K562 (cell line): Measurements from ENCODE around the gene DPH5. TPM values are rescaled to one million over a fixed set of nuclear protein-coding genes. Genes with fewer than 3 reads are reported as not detected.

ENCODE experiments used
- ATAC-seq: fragments of 200-7000 bp; cut with Tn5 transposase; 3 replicates; pipeline ENCODE4 v1.9.1; 2020; ENCODE audit warnings: moderate library complexity
- BruUV-seq: library from RNA; stranded (reverse); fragments of 400-500 nt; replicated peaks from 2 replicates; lab custom pipeline; 2021; lab: Mats Ljungman, UMichigan
- CTCF ChIA-PET: fragments of 300-600 bp; formaldehyde crosslinking; extraction: SDS; loops from one replicate; lab custom pipeline; 2021; ENCODE audit warnings: low intra/inter-chr PET ratio; lab: Yijun Ruan, JAX
- POLR2A ChIA-PET: fragments of 300-600, 350-650 bp; sonication (Branson Sonifier 250); formaldehyde crosslinking; extraction: SDS; loops from one replicate; lab custom pipeline; 2021; ENCODE audit warnings: antibody characterized with exemption, inconsistent platforms; lab: Yijun Ruan, JAX
- DNase-seq, 4 experiments: peaks; one replicate each; pipeline versions ENCODE4 v3.0.0 to v3.0.0-alpha.2; 2011 to 2018; ENCODE audit warnings: low spot score in 3 of 4, mixed read lengths in 3 of 4; ENCODE audit errors: extremely low read depth in 1 of 4
- FAIRE-seq: peaks from 2 replicates; lab custom pipeline; 2011; peaks lifted over from hg19 to GRCh38; lab: Jason Lieb, UNC
- H2AFZ ChIP-seq: 2 replicates; pipeline ENCODE4 v1.6.0; 2011; ENCODE audit warnings: low read depth, low read length, control low read depth, inconsistent platforms
- H3K27ac ChIP-seq: fragments of 200-600 bp; 3 replicates; pipeline ENCODE4 v1.8.0; 2011; ENCODE audit warnings: low read depth, mild to moderate bottlenecking, control low read depth, inconsistent platforms, low read length, moderate library complexity, mixed read lengths; ENCODE audit errors: extremely low read depth
- H3K27me3 ChIP-seq, 2 experiments: fragments of 300-600 bp in 1 of 2; 2 replicates in 1 of 2; 3 replicates in 1 of 2; pipeline versions ENCODE4 v1.6.0 to v1.8.0; 2011; ENCODE audit warnings: inconsistent platforms in 2 of 2, low read length in 2 of 2, mild to moderate bottlenecking in 1 of 2, mixed read lengths in 1 of 2, moderate library complexity in 1 of 2; ENCODE audit not compliant: control insufficient read depth in 2 of 2, insufficient read depth in 2 of 2
- H3K36me3 ChIP-seq: fragments of 300-600 bp; 3 replicates; pipeline ENCODE4 v1.8.0; 2011; ENCODE audit warnings: mild to moderate bottlenecking, low read length, inconsistent platforms; ENCODE audit not compliant: control insufficient read depth, insufficient read depth
- H3K4me1 ChIP-seq, 2 experiments: fragments of 200-600 bp in 1 of 2; replicated peaks in 1 of 2; 2 replicates in 1 of 2; 3 replicates in 1 of 2; pipeline versions ENCODE4 v1.5.1 to v1.8.0; 2011; ENCODE audit warnings: inconsistent platforms in 2 of 2, low read length in 2 of 2, mild to moderate bottlenecking in 1 of 2, mixed read lengths in 1 of 2, moderate library complexity in 1 of 2; ENCODE audit not compliant: control insufficient read depth in 2 of 2, insufficient read depth in 2 of 2
- H3K4me2 ChIP-seq: 2 replicates; pipeline ENCODE4 v1.6.1; 2011; ENCODE audit warnings: low read length, control low read depth, inconsistent platforms, mixed read lengths; ENCODE audit not compliant: insufficient read depth
- H3K4me3 ChIP-seq: fragments of 200-600 bp; sonication (generic), shearing (Covaris generic); 2 replicates; pipeline ENCODE4 v1.5.1; 2016; ENCODE audit warnings: control low read depth, inconsistent platforms
- H3K79me2 ChIP-seq: fragments of 200-600 bp; 3 replicates; pipeline ENCODE4 v1.8.0; 2011; ENCODE audit warnings: low read length, inconsistent platforms; ENCODE audit not compliant: control insufficient read depth, insufficient read depth
- H3K9ac ChIP-seq, 2 experiments: 2 replicates each; pipeline versions ENCODE4 v1.6.0 to v1.6.1; 2011; ENCODE audit warnings: low read depth in 2 of 2, low read length in 2 of 2, control low read depth in 1 of 2, inconsistent platforms in 1 of 2, mild to moderate bottlenecking in 1 of 2, mixed read lengths in 1 of 2; ENCODE audit not compliant: insufficient read depth in 1 of 2
- H3K9me1 ChIP-seq: one replicate; pipeline ENCODE4 v1.6.0; 2011; ENCODE audit warnings: inconsistent platforms, mild to moderate bottlenecking, low read length, moderate library complexity; ENCODE audit not compliant: control insufficient read depth, insufficient read depth
- H3K9me3 ChIP-seq: replicated peaks from 2 replicates; pipeline ENCODE4 v1.5.1; 2011; ENCODE audit warnings: low read depth, low read length, inconsistent platforms; ENCODE audit not compliant: control insufficient read depth, insufficient read depth
- H4K20me1 ChIP-seq: replicated peaks from 2 replicates; pipeline ENCODE4 v1.6.1; 2011; ENCODE audit warnings: low read length, inconsistent platforms, mixed read lengths; ENCODE audit not compliant: control insufficient read depth, insufficient read depth
- AFF1 ChIP-seq, 2 experiments: fragments of 450-650 bp; IDR thresholded peaks; 2 replicates each; pipeline ENCODE4 v1.6.1; 2018; ENCODE audit warnings: mild to moderate bottlenecking in 2 of 2, low read depth in 1 of 2; ENCODE audit not compliant: partially characterized antibody in 2 of 2
- GABPB2 ChIP-seq: fragments of 250-450 bp; sonication (Bioruptor Pico); conservative IDR thresholded peaks from 2 replicates; pipeline ENCODE4 v1.5.1; 2021; ENCODE audit warnings: mild to moderate bottlenecking
- RFX1 ChIP-seq: fragments of 450-650 bp; IDR thresholded peaks from 2 replicates; pipeline ENCODE4 v1.6.1; 2016; ENCODE audit warnings: mild to moderate bottlenecking, moderate library complexity
- TOE1 ChIP-seq, 2 experiments: fragments of 450-650 bp in 1 of 2; sonication (generic) in 1 of 2; formaldehyde crosslinking in 1 of 2; IDR thresholded peaks; 2 replicates each; pipeline versions ENCODE4 v1.7.1 to v1.8.0; 2016 to 2022; ENCODE audit warnings: borderline replicate concordance in 2 of 2, mild to moderate bottlenecking in 2 of 2, antibody characterized with exemption in 1 of 2, inconsistent platforms in 1 of 2, low read depth in 1 of 2, missing genetic modification reagents in 1 of 2, moderate library complexity in 1 of 2
- TRIM28 ChIP-seq: fragments of 450-650 bp; IDR thresholded peaks from 2 replicates; pipeline ENCODE4 v1.6.1; 2017
- ZC3H11A ChIP-seq: IDR thresholded peaks from 2 replicates; pipeline ENCODE4 v1.6.1; 2012; ENCODE audit warnings: low read depth, low read length, improper control_type of control experiment
- ZNF384 ChIP-seq: IDR thresholded peaks from 2 replicates; pipeline ENCODE4 v1.6.1; 2012; ENCODE audit warnings: low read depth, low read length, improper control_type of control experiment
- WGBS: fragments of 100-300 bp; shearing (Covaris generic); methylation state at CpG from one replicate; pipeline ENCODE4 v1.1.6; 2016; ENCODE audit warnings: low coverage, mixed read lengths; ENCODE audit not compliant: insufficient coverage; ENCODE audit errors: missing lambda C conversion rate; 5-methylcytosine and 5-hydroxymethylcytosine counted together
- in situ Hi-C: fragments of 300-500 bp; cut with MboI; formaldehyde crosslinking; loops from 4 replicates; pipeline ENCODE4 v1.15.0; 2018; ENCODE audit warnings: inconsistent platforms, mixed read lengths
- intact Hi-C: fragments of 100-400 bp; cut with micrococcal nuclease; formaldehyde crosslinking; loops from 2 replicates; pipeline ENCODE4 v1.14.2; 2022
- polyA plus RNA-seq, 8 experiments: library from polyadenylated mRNA; depleted of rRNA in 4 of 8; stranded (reverse) in 5 of 8; unstranded in 3 of 8; fragments of >200 nt; fragmentation: Nextera tagmentation in 2 of 8; fragmentation: Illumina TruSeq in 1 of 8; extraction: Ambion mirVana in 2 of 8; extraction: Trizol in 1 of 8; gene quantifications; 2 replicates each; pipeline versions ENCODE4 v1.2.1 to v1.2.3, GENCODE V29; 2011 to 2014; ENCODE audit warnings: inconsistent platforms in 1 of 8, missing spikeins in 1 of 8
- total RNA-seq, 7 experiments: library from RNA; depleted of rRNA in 6 of 7; stranded (reverse); fragments of >200 nt in 6 of 7; fragmentation: Illumina TruSeq in 2 of 7; extraction: Trizol in 2 of 7; gene quantifications; 2 replicates each; pipeline versions ENCODE4 v1.2.1 to v1.2.3, GENCODE V29; 2011 to 2021; ENCODE audit warnings: low replicate concordance in 1 of 7

Gene DPH5
- total and polyA plus RNA-seq, 9 of the 15 experiments (the other 6 are each of a cell fraction or from before 2014, with no cell fraction given): 37.6 to 159 (median 89.7) TPM

GRCh38 chr1:100968621-100969020 lies 57.0 kb downstream of the DPH5 start (continued):
- TF ChIP-seq AFF1 (IDR thresholded peaks at IDR 0.05; ENCODE audit: low read depth in 1 of 2, partially characterized antibody in 2 of 2) (no peak), GABPB2 (CRISPR knock-in tag) (no peak), TRIM28 (no peak), TOE1 (IDR thresholded peaks at IDR 0.05; ENCODE audit: borderline replicate concordance) (no peak), TOE1 (CRISPR knock-in tag; IDR thresholded peaks at IDR 0.05; ENCODE audit: borderline replicate concordance, low read depth) (no peak)
- TF ChIP-seq, all 486 proteins: peak for 0

- no peaks in the 10 kb centered on the region for H3K27me3 ChIP-seq
- CTCF ChIA-PET: no interaction called here
- intact Hi-C loops (no loop called here), in situ Hi-C loops (no loop called here)
- TF ChIP-seq ZNF384: no peak
- no peak for TF ChIP-seq ZC3H11A
- TF ChIP-seq RFX1: peak; percentile 11; the same call in 1 of the 2 replicates
- H3K4me3 ChIP-seq: no peak overlapping the region
- POLR2A ChIA-PET: interaction anchor here (1.1 to 2.4 kb wide), 5 partner anchors 9 to 279 kb away, joined by 3 to 9 read pairs (median 4); no protein-coding TSS in a partner anchor
- H3K4me2 ChIP-seq: no peak overlapping the region
- H4K20me1 ChIP-seq: no peaks in the 10 kb centered on the region
- no peaks in the 10 kb centered on the region for H3K79me2 ChIP-seq
- no peak overlapping the region for H2AFZ ChIP-seq
- no TSS peak for BruUV-seq
- H3K9me3 ChIP-seq: no peaks in the 10 kb centered on the region
- WGBS: 77% methylated on average over 1 of the region's 1 CpG
- H3K9ac ChIP-seq: no peak overlapping the region
- ATAC-seq (no peak), DNase-seq (no peak), FAIRE-seq (no peak)
- H3K4me1 ChIP-seq: no peaks in the 10 kb centered on the region
- H3K36me3 ChIP-seq: peaks cover 16% of the 10 kb centered on the region; the same call in 2 of the 3 replicates
- H3K9me1 ChIP-seq: no peaks in the 10 kb centered on the region
- H3K27ac ChIP-seq: no peak overlapping the region
Observed at GRCh38 chr1:100960098-100960497, 65.5 kb downstream of the DPH5 start.
